ENCODE measurements around the gene ABCF2. TPM values are rescaled to one million over a fixed set of nuclear protein-coding genes. Genes with fewer than 3 reads are reported as not detected.

The ABCF2 gene
- total RNA-seq = 10 to 100 TPM; 30.5 to 43.1 (median 36.5) TPM

DNA sequence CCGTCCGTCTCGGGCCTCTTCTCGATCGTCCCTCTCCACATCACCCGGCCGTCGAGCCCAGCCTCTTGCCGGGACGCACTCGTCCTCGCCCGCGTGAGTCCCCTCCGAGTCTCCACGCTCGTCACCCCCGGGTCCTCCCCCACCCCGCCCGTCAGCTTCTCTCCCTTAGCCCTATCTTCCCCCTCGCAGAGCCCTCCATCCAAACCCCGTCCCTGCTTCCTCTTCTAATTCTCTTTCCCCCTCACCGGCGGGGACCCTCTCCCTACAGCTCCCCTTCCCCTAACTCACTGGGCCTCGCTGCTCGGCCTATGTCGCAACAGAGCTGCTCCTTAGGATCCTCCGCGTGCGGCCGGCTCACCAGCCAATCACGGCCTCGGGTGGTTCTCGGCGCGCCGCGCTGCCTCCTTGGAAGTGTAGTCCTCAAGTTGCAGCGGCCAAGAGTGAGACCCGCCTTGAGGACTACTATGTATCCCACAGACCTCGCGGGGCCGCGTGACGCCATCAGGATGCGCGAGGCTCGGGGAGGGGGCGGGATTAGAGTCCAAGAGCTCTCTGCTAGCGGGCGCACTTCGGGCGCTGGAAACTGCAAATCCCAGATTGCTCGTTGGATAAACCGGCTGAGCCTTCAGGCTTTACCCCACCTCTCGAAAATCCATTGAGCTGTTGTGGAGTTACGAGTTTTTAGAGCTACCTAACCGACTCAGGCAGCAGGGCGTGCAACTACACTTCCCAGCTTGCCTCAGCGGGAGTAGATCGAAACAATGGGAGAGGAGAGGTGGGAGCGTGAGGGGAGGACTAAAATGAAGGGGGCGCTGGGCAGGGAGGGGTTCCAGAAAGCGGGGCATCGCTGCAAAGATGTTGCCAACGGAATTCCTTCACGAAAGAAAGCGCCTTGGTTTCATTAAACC lies at the start of gene ABCF2:
Gene ABCF2, minus strand, starts transcription at position 331 of the 908 bp plus-strand sequence. CDS start 747 bp downstream, outside the sequence.
- no peaks in the 10 kb centered on the region for H3K9me3 ChIP-seq
- WGBS, 2 donors (ENCODE audit: low coverage in 1 of 2) = 1% methylated on average over 26 to 33 of the region's 68 CpGs
- peak within 1 kb of the TSS; percentile 51 to 87 (median 81) for H3K27ac ChIP-seq
- no peaks in the 10 kb centered on the region for H3K27me3 ChIP-seq
- peaks cover 0 to 30% of the 10 kb centered on the region in 2 donors for H3K36me3 ChIP-seq
- peak; percentile 100 for ATAC-seq
- peaks cover 0 to 39% (median 15%) of the 10 kb centered on the region in 3 donors for H3K4me1 ChIP-seq
- peak within 1 kb of the TSS; percentile 69 to 77 for H3K4me3 ChIP-seq
- TF ChIP-seq POLR2AphosphoS5 (IDR thresholded peaks at IDR 0.05) = peak; percentile 77
- TF ChIP-seq POLR2A (IDR thresholded peaks at IDR 0.05) = peak in 1 of 2 donors; percentile 39
- no peak for TF ChIP-seq EP300 (IDR thresholded peaks at IDR 0.05)
- TF ChIP-seq, protein P1, sequence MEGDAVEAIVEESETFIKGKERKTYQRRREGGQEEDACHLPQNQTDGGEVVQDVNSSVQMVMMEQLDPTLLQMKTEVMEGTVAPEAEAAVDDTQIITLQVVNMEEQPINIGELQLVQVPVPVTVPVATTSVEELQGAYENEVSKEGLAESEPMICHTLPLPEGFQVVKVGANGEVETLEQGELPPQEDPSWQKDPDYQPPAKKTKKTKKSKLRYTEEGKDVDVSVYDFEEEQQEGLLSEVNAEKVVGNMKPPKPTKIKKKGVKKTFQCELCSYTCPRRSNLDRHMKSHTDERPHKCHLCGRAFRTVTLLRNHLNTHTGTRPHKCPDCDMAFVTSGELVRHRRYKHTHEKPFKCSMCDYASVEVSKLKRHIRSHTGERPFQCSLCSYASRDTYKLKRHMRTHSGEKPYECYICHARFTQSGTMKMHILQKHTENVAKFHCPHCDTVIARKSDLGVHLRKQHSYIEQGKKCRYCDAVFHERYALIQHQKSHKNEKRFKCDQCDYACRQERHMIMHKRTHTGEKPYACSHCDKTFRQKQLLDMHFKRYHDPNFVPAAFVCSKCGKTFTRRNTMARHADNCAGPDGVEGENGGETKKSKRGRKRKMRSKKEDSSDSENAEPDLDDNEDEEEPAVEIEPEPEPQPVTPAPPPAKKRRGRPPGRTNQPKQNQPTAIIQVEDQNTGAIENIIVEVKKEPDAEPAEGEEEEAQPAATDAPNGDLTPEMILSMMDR (IDR thresholded peaks at IDR 0.05) = peak in 1 of 4 experiments; percentile 21

GRCh38 chr7:151275813-151276577 lies 49.0 kb upstream of the ABCF2 start:
- H3K4me3 ChIP-seq = peak overlapping the region; percentile 38 to 53
- H3K27ac ChIP-seq = peak overlapping the region in 2 of 4 donors; percentile 65 to 69
- H3K27me3 ChIP-seq = no peaks in the 10 kb centered on the region
- TF ChIP-seq POLR2AphosphoS5 (IDR thresholded peaks at IDR 0.05) (no peak), EP300 (IDR thresholded peaks at IDR 0.05) (no peak), POLR2A (IDR thresholded peaks at IDR 0.05) (no peak)
- TF ChIP-seq, protein P1 (IDR thresholded peaks at IDR 0.05) = no peak
- no peak for ATAC-seq
- peaks cover 0 to 35% (median 8%) of the 10 kb centered on the region in 3 donors for H3K4me1 ChIP-seq
- H3K9me3 ChIP-seq = no peaks in the 10 kb centered on the region
- 14 to 24% methylated on average over 4 to 6 of the region's 10 CpGs for whole genome bisulfite sequencing, 2 donors (ENCODE audit: low coverage in 1 of 2)
- H3K36me3 ChIP-seq = no peaks in the 10 kb centered on the region

GRCh38 chr7:151274936-151275812 lies 48.2 kb upstream of the ABCF2 start:
- no peaks in the 10 kb centered on the region for H3K9me3 ChIP-seq
- no peak overlapping the region for H3K27ac ChIP-seq
- TF ChIP-seq EP300 (IDR thresholded peaks at IDR 0.05) (no peak), POLR2AphosphoS5 (IDR thresholded peaks at IDR 0.05) (no peak), POLR2A (IDR thresholded peaks at IDR 0.05) (no peak)
- TF ChIP-seq, protein P1 (IDR thresholded peaks at IDR 0.05) = no peak
- no peak for ATAC-seq
- H3K4me1 ChIP-seq = peaks cover 0 to 35% (median 8%) of the 10 kb centered on the region in 3 donors
- H3K4me3 ChIP-seq = no peak overlapping the region
- no peaks in the 10 kb centered on the region for H3K36me3 ChIP-seq
- no peaks in the 10 kb centered on the region for H3K27me3 ChIP-seq
- 66% methylated on average over 9 of the region's 17 CpGs; no CpG with 5 or more reads in 1 of the 2 donors for WGBS, 2 donors (ENCODE audit: low coverage in 1 of 2)

GRCh38 chr7:151274396-151274795 lies 47.4 kb upstream of the ABCF2 start:
- WGBS, 2 donors (ENCODE audit: low coverage in 1 of 2) = no CpG with 5 or more reads among the region's 9 CpGs
- Histone ChIP-seq H3K4me1 (peaks cover 0 to 35% (median 8%) of the 10 kb centered on the region in 3 donors), H3K9me3 (no peaks in the 10 kb centered on the region), H3K4me3 (no peak overlapping the region), H3K27me3 (no peaks in the 10 kb centered on the region), H3K27ac (no peak overlapping the region), H3K36me3 (peaks cover 0 to 5% of the 10 kb centered on the region in 2 donors)
- no peak for ATAC-seq
- TF ChIP-seq, protein P1 (IDR thresholded peaks at IDR 0.05) = no peak
- TF ChIP-seq POLR2AphosphoS5 (IDR thresholded peaks at IDR 0.05) (no peak), EP300 (IDR thresholded peaks at IDR 0.05) (no peak), POLR2A (IDR thresholded peaks at IDR 0.05) (no peak)

All from gastroesophageal sphincter (tissue), 4 donors.